Activated T-helper 2 cell treated with anti-CD3 and anti-CD28 coated beads, Interferon-gamma antibody, Interleukin-2, Interleukin-4, amounts not matched to agents 10 μg/mL and 5 μg/mL and 100 μg/mL, durations not matched to agents 14 hours and 24 hours and 36 hours (primary cell): ENCODE measurements around the gene IFNA4. TPM values are rescaled to one million over a fixed set of nuclear protein-coding genes. Genes with fewer than 3 reads are reported as not detected.

Experiments
- DNase-seq: peaks from one replicate; pipeline ENCODE4 v3.0.0; 2021; ENCODE audit warnings: low spot score
- H3K27ac Mint-ChIP-seq: one replicate; pipeline ENCODE4 v1.8.0; 2021; ENCODE audit warnings: mixed read lengths
- H3K27me3 Mint-ChIP-seq: one replicate; pipeline ENCODE4 v1.8.0; 2021; ENCODE audit warnings: low read depth, mixed read lengths
- H3K36me3 Mint-ChIP-seq: one replicate; pipeline ENCODE4 v1.8.0; 2021; ENCODE audit warnings: low read depth, mixed read lengths
- H3K4me1 Mint-ChIP-seq: one replicate; pipeline ENCODE4 v1.8.0; 2021; ENCODE audit warnings: low read depth, mixed read lengths
- H3K4me3 Mint-ChIP-seq: one replicate; pipeline ENCODE4 v1.8.0; 2021; ENCODE audit warnings: low read depth, mild to moderate bottlenecking, moderate library complexity, mixed read lengths
- H3K9me3 Mint-ChIP-seq: one replicate; pipeline ENCODE4 v1.8.0; 2021; ENCODE audit warnings: mixed read lengths
- intact Hi-C: fragments of 100-400 bp; cut with micrococcal nuclease; formaldehyde crosslinking; loops from one replicate; pipeline ENCODE4 v1.15.1; 2023
- total RNA-seq: library from RNA; stranded (reverse); gene quantifications from 2 replicates; pipeline ENCODE4 v1.2.3, GENCODE V29; 2022

Gene IFNA4
- total RNA-seq, 1 donor from 2014 or later: not detected

DNA sequence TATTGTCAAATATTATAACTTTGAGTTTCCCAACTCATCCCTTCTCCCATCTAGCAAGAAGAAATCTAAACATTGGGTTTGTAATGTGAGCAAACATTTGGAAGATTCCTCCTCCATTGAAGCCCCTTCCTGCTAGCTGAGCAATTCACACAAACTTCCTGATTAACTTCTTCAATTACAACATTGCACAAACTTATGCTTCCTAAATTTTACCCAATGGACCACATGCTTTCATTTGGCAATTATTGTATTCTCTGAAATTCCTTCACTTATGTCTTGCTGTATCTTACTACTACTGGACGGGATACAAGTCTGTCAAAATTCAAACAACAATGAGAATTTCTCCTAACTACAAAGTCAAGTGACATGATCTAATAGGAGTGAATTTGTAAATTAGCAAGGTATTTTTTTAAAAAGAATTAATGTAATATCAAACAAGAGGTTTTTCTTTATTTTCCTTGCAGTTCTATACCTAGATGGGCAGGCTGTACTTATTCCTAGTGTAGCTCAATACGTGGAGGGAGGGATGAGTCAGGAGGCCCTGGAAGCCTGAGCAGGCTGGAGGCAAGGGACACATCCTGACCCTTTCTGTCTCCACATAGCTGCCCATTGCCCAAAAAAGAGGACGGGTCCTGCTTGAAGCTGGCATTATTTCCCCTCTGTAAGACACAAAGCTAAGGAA is 33.9 kb downstream of the IFNA4 start:
- peaks cover 12% of the 10 kb centered on the region for H3K36me3 Mint-ChIP-seq
- intact Hi-C loops: no loop called here
- peaks cover 14% of the 10 kb centered on the region for H3K9me3 Mint-ChIP-seq
- H3K4me3 Mint-ChIP-seq: no peak overlapping the region
- peaks cover 19% of the 10 kb centered on the region for H3K4me1 Mint-ChIP-seq
- no peak for DNase-seq
- no peak overlapping the region for H3K27ac Mint-ChIP-seq
- peaks cover 17% of the 10 kb centered on the region for H3K27me3 Mint-ChIP-seq

DNA sequence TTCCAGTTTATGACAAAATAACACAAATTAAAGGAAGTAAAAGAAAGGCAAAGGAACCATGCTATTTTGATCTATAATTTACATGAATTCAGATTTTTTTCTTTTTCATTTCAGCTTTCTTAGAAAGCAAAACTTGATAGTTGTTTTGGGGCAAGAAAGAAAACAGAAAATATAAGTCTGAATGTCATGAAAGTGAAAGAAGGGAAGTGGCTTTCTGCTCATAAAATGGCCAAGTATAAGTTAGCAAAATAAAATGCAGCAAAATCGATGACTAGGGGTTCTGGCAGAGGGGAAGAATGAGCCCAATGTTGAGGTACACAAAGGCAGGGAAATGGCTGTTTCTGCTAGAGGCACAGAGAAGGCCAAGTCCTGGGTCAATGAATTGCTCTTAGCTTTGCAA is 42.8 kb downstream of the IFNA4 start:
- no peak for DNase-seq
- Mint-ChIP-seq H3K4me3 (peak overlapping the region; percentile 14), H3K27me3 (peaks cover 9% of the 10 kb centered on the region), H3K36me3 (peaks cover 24% of the 10 kb centered on the region), H3K27ac (peak overlapping the region; percentile 79), H3K4me1 (peaks cover 31% of the 10 kb centered on the region), H3K9me3 (peaks cover 45% of the 10 kb centered on the region)
- intact Hi-C loops: no loop called here

DNA sequence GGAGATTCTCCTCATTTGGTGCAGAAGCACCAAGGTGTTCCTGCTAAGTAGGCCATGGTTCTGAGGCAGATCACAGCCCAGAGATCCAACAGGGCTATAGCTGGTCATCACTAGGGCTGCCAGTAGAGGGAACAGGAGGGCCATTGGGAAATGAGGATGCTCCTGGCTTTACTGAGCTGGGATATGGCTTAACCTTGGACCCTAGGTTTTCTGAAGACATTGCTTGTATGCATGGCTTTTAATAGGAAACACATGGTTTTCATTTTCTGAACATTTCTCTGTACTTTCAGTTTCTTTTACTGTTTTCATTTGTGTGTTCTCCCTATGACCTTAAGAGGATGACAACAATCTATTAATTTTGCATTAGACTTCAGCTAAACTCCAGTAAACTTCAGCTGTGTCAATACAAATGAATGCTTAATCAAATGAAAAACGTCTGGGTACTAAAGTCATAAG is 45.9 kb downstream of the IFNA4 start, which contains the start of gene IFNW1:
Gene IFNW1, minus strand, starts transcription at position 406 of the 456 bp plus-strand sequence. Its CDS starts 262 bp downstream, at position 144.
- Mint-ChIP-seq H3K9me3 (peaks cover 24% of the 10 kb centered on the region), H3K4me3 (no peak within 1 kb of the TSS), H3K27ac (no peak within 1 kb of the TSS), H3K36me3 (peaks cover 4% of the 10 kb centered on the region), H3K27me3 (peaks cover 10% of the 10 kb centered on the region), H3K4me1 (peaks cover 29% of the 10 kb centered on the region)
- no peak for DNase-seq
- intact Hi-C loops: no loop called here

DNA sequence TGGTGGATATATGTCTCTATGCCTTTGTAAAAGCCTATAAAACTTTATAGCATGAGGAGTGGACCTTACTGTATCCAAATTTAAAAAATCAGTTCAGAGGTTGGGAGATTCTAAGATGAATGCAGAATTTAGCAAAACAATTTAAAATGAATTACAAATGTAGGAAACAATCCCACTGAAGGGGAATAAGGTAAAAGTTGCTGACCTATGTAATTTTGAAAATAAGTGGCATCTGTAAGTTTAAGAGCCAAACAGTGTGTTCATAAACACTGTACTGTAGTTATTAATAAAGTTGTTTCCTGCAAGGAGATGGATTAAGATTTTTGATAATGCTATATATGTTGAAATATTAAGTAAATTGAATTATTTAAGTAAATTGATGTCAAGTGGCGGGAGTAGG is 50.4 kb downstream of the IFNA4 start:
- H3K9me3 Mint-ChIP-seq: no peaks in the 10 kb centered on the region
- H3K4me1 Mint-ChIP-seq: peaks cover 9% of the 10 kb centered on the region
- no peak overlapping the region for H3K27ac Mint-ChIP-seq
- no peaks in the 10 kb centered on the region for H3K36me3 Mint-ChIP-seq
- no peak for DNase-seq
- H3K4me3 Mint-ChIP-seq: no peak overlapping the region
- H3K27me3 Mint-ChIP-seq: peaks cover 31% of the 10 kb centered on the region
- intact Hi-C loops: no loop called here

Other genes starting within 250 kb of the IFNA4 start
- 2.2 and 2.4 TPM in 2 replicates for gene HACD4, start 155.9 kb downstream of the IFNA4 start, total RNA-seq
- gene IFNB1, start 109.6 kb downstream of the IFNA4 start, total RNA-seq: not detected in 2 replicates
- gene IFNW1, start 45.8 kb downstream of the IFNA4 start, total RNA-seq: not detected in 2 replicates
- gene IFNA21, start 20.9 kb downstream of the IFNA4 start, total RNA-seq: not detected in 2 replicates
- not detected in 2 replicates for gene IFNA7, start 14.6 kb upstream of the IFNA4 start, total RNA-seq
- not detected in 2 replicates for gene IFNA10, start 19.6 kb upstream of the IFNA4 start, total RNA-seq
- not detected in 2 replicates for gene IFNA16, start 29.7 kb upstream of the IFNA4 start, total RNA-seq
- gene IFNA17, start 40.6 kb upstream of the IFNA4 start, total RNA-seq: not detected in 2 replicates
- gene IFNA14, start 52.4 kb upstream of the IFNA4 start, total RNA-seq: not detected in 2 replicates
- gene IFNA5, start 117.7 kb upstream of the IFNA4 start, total RNA-seq: not detected in 2 replicates
- 14.3 and 15.8 TPM in 2 replicates for gene KLHL9, start 147.8 kb upstream of the IFNA4 start, total RNA-seq
- not detected in 2 replicates for gene IFNA6, start 163.3 kb upstream of the IFNA4 start, total RNA-seq
- not detected in 2 replicates for gene IFNA13, start 180.5 kb upstream of the IFNA4 start, total RNA-seq
- gene IFNA2, start 197.8 kb upstream of the IFNA4 start, total RNA-seq: not detected in 2 replicates
- gene IFNA8, start 221.5 kb upstream of the IFNA4 start, total RNA-seq: not detected in 2 replicates